ENCODE data around the gene MED31. TPM values are rescaled to one million over a fixed set of nuclear protein-coding genes. Genes with fewer than 3 reads are reported as not detected.
"Not testable (repeated sequence)": the region's sequence is repeated elsewhere in the genome, so short reads cannot be mapped to it uniquely, and the experiment has no call there.

The MED31 gene
- total RNA-seq, 1 donor from 2014 or later: not detected

DNA sequence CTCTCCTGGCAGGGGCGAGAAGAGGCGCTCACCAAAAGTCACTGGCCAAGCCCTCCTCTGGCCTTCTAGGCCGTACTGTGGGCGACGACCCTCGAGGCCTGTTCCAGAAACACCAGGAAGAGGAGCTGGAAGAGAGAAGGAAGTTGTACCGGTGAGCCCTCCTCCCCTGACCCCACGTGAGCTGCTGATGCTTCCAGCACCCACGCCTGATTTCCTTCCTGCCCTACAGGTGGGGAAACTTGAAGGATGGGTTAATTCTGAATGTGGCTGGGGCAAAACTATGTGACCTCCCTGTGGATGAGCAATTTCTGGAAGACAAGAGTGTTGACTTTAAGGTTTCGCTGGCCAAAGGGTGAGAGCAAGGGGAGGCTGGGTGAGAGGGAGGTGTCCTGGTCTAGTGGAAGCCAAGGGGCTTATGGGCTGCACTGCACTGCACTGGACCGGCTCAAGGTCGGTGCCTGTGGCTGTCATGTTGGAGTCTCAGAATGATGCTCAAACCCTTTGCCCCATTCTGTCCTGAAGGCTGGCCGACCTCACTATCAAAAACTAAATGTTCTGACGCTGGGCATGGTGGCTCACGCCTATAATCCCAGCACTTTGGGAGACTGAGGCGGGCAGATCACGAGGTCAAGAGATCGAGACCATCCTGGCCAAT, 6.4 kb upstream of the MED31 start:
- Histone ChIP-seq H3K27ac (no peak overlapping the region), H3K4me3 (no peak overlapping the region), H3K4me1 (no peaks in the 10 kb centered on the region), H3K27me3 (no peaks in the 10 kb centered on the region), H3K9me3 (peaks cover 0 to 5% of the 10 kb centered on the region in 2 donors), H3K36me3 (no peaks in the 10 kb centered on the region)
- intact Hi-C loops (cut with DNase I): loop anchor here (10.0 kb wide), 1 partner anchor 1173 kb away; the partner anchor contains the start of genes DERL2 and MIS12
- no peak for DNase-seq (ENCODE audit: low spot score in 2 of 2)
- TF ChIP-seq, protein P1, sequence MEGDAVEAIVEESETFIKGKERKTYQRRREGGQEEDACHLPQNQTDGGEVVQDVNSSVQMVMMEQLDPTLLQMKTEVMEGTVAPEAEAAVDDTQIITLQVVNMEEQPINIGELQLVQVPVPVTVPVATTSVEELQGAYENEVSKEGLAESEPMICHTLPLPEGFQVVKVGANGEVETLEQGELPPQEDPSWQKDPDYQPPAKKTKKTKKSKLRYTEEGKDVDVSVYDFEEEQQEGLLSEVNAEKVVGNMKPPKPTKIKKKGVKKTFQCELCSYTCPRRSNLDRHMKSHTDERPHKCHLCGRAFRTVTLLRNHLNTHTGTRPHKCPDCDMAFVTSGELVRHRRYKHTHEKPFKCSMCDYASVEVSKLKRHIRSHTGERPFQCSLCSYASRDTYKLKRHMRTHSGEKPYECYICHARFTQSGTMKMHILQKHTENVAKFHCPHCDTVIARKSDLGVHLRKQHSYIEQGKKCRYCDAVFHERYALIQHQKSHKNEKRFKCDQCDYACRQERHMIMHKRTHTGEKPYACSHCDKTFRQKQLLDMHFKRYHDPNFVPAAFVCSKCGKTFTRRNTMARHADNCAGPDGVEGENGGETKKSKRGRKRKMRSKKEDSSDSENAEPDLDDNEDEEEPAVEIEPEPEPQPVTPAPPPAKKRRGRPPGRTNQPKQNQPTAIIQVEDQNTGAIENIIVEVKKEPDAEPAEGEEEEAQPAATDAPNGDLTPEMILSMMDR (IDR thresholded peaks at IDR 0.05): no peak

DNA sequence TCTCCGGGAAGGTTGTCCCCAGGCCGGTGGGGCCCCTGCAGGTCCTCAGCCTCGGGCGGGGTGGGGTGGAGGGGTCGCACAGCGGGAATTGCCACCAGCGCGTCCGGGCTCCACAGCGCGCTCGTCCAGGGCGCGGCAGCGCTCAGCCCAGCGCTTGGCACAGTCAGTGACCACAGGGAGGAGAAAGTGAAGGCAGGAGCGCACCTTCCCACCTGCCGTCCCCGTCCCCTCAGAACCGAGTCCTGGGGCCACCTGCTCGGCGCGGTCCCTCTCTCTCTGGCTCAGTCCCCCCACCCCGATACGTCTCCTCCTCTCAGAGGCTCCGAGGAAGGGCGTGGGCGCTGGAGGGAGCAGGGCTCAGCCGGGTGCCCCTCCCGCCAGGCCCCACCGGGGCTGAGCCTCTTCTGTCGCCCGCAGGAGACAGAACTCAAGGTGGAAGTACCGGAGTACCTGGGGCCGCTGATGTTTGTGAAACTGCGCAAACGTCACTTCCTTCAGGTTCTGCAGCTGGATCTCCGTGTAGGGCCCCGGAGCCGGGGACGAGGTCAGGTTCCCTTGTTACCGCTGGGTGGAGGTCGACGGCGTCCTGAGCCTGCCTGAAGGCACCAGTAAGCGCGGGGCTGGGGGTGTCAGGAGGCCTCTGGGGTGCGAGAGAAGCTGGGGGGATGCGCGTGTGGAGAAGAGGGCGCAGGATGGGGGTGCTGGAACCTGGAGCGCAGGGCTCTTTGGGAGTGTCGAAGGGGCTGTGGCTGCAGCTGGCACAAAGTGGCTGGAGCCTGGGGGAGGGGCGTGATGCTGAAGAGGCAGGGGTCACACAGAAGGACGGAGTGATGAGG, 5.6 kb upstream of the MED31 start:
- H3K36me3 ChIP-seq; H3K4me3 ChIP-seq; DNase-seq (ENCODE audit: low spot score in 2 of 2); H3K27ac ChIP-seq; H3K4me1 ChIP-seq; H3K9me3 ChIP-seq; H3K27me3 ChIP-seq: not testable (repeated sequence)
- intact Hi-C loops (cut with DNase I): loop anchor here (10.0 kb wide), 1 partner anchor 1172 kb away; the partner anchor contains the start of genes DERL2 and MIS12

DNA sequence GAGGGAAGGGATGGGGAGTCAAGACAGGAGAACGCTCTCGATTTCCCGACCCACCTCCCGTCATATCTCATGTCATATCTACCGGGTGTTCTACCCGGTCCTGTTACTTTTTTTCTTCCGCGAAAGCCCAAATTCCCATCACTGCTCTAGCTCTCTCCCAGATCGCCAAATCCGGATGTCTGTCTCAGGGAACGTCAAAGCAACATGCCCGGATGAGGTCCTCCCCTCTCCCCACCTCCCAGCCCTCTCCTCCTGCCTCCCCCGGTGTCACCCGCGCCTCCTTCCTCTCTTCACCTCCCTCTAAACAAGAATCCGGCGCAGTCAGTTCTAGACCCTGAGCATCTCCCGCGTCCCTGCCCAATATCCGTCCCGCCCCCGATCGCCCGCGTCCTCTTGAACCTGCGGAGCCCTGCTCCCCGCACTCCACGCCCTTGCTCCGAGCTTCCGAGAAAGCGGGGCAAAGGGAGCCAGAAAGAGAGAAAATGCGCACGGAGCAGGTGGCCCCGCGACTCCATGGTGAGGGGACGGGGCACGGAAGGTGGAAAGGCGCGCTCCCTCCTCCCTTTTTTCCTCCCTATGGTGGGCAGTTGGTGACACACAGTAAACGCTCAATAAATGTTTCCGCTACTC, 4.4 kb upstream of the MED31 start:
- H3K27ac ChIP-seq; DNase-seq (ENCODE audit: low spot score in 2 of 2); H3K36me3 ChIP-seq; H3K9me3 ChIP-seq; H3K4me1 ChIP-seq; H3K27me3 ChIP-seq; H3K4me3 ChIP-seq: not testable (repeated sequence)
- intact Hi-C loops (cut with DNase I): loop anchor here (10.0 kb wide), 1 partner anchor 1171 kb away; the partner anchor contains the start of genes DERL2 and MIS12

DNA sequence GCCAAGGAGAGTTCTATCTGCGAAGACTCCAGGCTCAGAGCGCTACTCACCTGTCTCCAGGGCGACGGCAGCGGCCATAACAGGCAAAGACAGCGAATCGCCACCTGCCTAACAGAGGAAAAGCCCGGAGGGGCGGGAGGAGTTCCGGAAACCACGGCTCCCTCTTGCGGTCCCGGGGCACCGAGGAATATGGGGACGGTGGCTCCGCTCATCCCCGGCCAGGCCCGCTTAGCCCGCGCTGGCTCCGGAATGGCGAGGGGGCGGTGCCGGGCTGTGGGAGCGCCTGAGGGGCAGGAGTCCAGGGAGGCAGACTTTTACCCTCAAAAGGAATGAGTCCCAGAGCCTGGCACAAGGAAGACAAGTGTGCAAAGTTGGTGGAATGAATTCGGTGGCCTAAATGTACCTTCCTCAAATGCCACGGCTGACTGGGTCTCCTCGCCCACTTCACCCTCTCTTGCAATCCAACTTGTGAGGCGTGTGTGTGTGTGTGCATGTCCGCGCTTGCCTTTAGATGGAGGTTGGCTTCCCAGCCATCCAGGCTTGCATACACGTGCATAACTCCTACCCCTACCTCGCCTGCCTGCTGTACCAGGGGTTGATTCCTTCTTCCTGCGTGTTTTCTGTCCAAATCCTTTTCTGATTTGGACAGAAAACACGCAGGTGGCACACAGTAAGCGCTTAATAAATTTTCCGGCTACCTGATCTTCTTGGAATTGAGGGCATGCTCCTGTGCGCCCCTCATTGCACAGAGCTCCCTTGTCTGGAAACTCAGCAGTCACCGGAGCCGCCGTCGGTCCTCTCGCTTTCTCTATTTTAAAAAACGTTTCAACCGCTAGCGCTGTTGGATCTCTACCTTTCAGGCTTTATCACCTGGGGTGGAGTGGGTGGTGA, 3.7 kb upstream of the MED31 start:
- peaks cover 0 to 10% of the 10 kb centered on the region in 2 donors for H3K4me1 ChIP-seq
- peaks cover 0 to 5% of the 10 kb centered on the region in 2 donors for H3K9me3 ChIP-seq
- TF ChIP-seq, protein P1 (IDR thresholded peaks at IDR 0.05): no peak
- intact Hi-C loops (cut with DNase I): loop anchor here (5.0 to 10.0 kb wide), 4 partner anchors 97 to 1170 kb away; partner anchors contain the start of genes DERL2, MIS12, PIMREG and RNASEK
- DNase-seq (ENCODE audit: low spot score in 2 of 2): no peak
- H3K4me3 ChIP-seq: no peak overlapping the region
- H3K36me3 ChIP-seq: no peaks in the 10 kb centered on the region
- no peak overlapping the region for H3K27ac ChIP-seq
- no peaks in the 10 kb centered on the region for H3K27me3 ChIP-seq

DNA sequence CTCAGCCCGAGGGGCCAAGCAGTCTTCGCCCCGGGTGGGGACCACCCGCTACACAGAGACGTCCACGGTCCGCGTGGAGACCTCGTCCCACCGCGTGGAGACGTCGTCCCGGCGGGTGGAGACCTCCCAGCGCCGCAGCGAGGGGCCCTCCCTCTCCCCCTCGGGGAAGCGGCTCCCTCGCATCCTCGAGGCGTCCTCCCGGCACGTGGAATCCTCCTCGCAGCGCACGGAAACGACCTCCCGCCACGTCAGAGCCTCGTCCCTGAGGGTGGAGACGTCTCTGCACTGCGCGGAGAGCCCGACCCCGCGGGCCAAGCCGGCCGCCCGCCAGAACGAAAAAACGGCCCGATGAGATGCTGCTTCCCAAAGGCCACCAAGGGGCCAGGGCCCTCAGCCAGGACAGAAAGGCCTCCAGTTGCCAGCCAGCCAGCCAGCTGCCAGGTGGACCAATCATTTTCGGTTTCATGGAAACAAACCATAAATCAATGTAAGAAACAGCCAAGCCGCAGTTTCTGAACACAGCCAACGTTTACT, 581 bp upstream of the MED31 start:
- intact Hi-C loops (cut with DNase I): loop anchor here (1.0 to 10.0 kb wide), 5 partner anchors 12 to 1167 kb away; partner anchors contain the start of genes DERL2, KIAA0753, MIS12 and PIMREG
- Histone ChIP-seq H3K27ac (peak overlapping the region; percentile 70 to 73), H3K4me1 (peaks cover 0 to 21% of the 10 kb centered on the region in 2 donors), H3K4me3 (peak overlapping the region; percentile 62 to 94), H3K9me3 (peaks cover 0 to 5% of the 10 kb centered on the region in 2 donors), H3K36me3 (peaks cover 0 to 23% of the 10 kb centered on the region in 2 donors), H3K27me3 (no peaks in the 10 kb centered on the region)
- TF ChIP-seq, protein P1 (IDR thresholded peaks at IDR 0.05): no peak
- DNase-seq (ENCODE audit: low spot score in 2 of 2): peak in 1 of 2 donors; percentile 85
